ENCODE measurements around the gene SMIM45.

SMIM45 gene

GRCh38 chr22:41975299-41976069 lies 23.5 kb downstream of the SMIM45 start (continued):
- TF ChIP-seq BACH1 (IDR thresholded peaks at IDR 0.05; ENCODE audit: low read length): no peak
- TF ChIP-seq TAF1 (IDR thresholded peaks at IDR 0.05; ENCODE audit: low read depth, low read length): no peak
- no peak for TF ChIP-seq RNF2 (IDR thresholded peaks at IDR 0.05; ENCODE audit: borderline replicate concordance, low read depth, low read length, missing control alignments, poor library complexity, severe bottlenecking)
- no peak for TF ChIP-seq TBP (IDR thresholded peaks at IDR 0.05; ENCODE audit: low read depth, low read length)
- TF ChIP-seq JUN (IDR thresholded peaks at IDR 0.05; ENCODE audit: low read depth, low read length): no peak
- no peak for TF ChIP-seq CBX8 (IDR thresholded peaks at IDR 0.05; ENCODE audit: borderline replicate concordance, low read depth, low read length)
- no peak for TF ChIP-seq SRF (IDR thresholded peaks at IDR 0.05; ENCODE audit: low read depth, low read length)
- no peak for TF ChIP-seq TCF12 (IDR thresholded peaks at IDR 0.05; ENCODE audit: low read depth, low read length)

Data from H1 (cell line).